T-helper 9 cell (primary cell): ENCODE data around the gene ARVCF.
"Not testable (repeated sequence)": the region's sequence is repeated elsewhere in the genome, so short reads cannot be mapped to it uniquely, and the experiment has no call there.

Source experiments
- DNase-seq: peaks from one replicate; pipeline ENCODE4 v3.0.0-alpha.2; 2020

Gene ARVCF

GRCh38 chr22:19931514-19931913 lies 85.1 kb downstream of the ARVCF start:
- DNase-seq: no peak

- DNase-seq: no peak
Measured at GRCh38 chr22:19930551-19931486, 85.8 kb downstream of the ARVCF start.

- no peak for DNase-seq
Measured at GRCh38 chr22:19929586-19930550, 86.8 kb downstream of the ARVCF start.

GRCh38 chr22:19928207-19928606 lies 88.4 kb downstream of the ARVCF start:
- no peak for DNase-seq

GRCh38 chr22:19927696-19928095 lies 88.9 kb downstream of the ARVCF start:
- DNase-seq: no peak

- not testable (repeated sequence) for DNase-seq
Measured at GRCh38 chr22:19926028-19926427, 90.6 kb downstream of the ARVCF start.

GRCh38 chr22:19923914-19924513 lies 92.6 kb downstream of the ARVCF start:
- DNase-seq: no peak

GRCh38 chr22:19921544-19922081 lies 95.0 kb downstream of the ARVCF start:
- DNase-seq: no peak
